K562 (cell line): ENCODE measurements around the gene FREM1. TPM values are rescaled to one million over a fixed set of nuclear protein-coding genes. Genes with fewer than 3 reads are reported as not detected.

ENCODE experiments used
- ATAC-seq: fragments of 200-7000 bp; cut with Tn5 transposase; 3 replicates; pipeline ENCODE4 v1.9.1; 2020; ENCODE audit warnings: moderate library complexity
- BruUV-seq: library from RNA; stranded (reverse); fragments of 400-500 nt; replicated peaks from 2 replicates; lab custom pipeline; 2021; lab: Mats Ljungman, UMichigan
- CTCF ChIA-PET: fragments of 300-600 bp; formaldehyde crosslinking; extraction: SDS; loops from one replicate; lab custom pipeline; 2021; ENCODE audit warnings: low intra/inter-chr PET ratio; lab: Yijun Ruan, JAX
- POLR2A ChIA-PET: fragments of 300-600, 350-650 bp; sonication (Branson Sonifier 250); formaldehyde crosslinking; extraction: SDS; loops from one replicate; lab custom pipeline; 2021; ENCODE audit warnings: antibody characterized with exemption, inconsistent platforms; lab: Yijun Ruan, JAX
- DNase-seq, 4 experiments: peaks; one replicate each; pipeline versions ENCODE4 v3.0.0 to v3.0.0-alpha.2; 2011 to 2018; ENCODE audit warnings: low spot score in 3 of 4, mixed read lengths in 3 of 4; ENCODE audit errors: extremely low read depth in 1 of 4
- FAIRE-seq: peaks from 2 replicates; lab custom pipeline; 2011; peaks lifted over from hg19 to GRCh38; lab: Jason Lieb, UNC
- H2AFZ ChIP-seq: 2 replicates; pipeline ENCODE4 v1.6.0; 2011; ENCODE audit warnings: low read depth, low read length, control low read depth, inconsistent platforms
- H3K27ac ChIP-seq: fragments of 200-600 bp; 3 replicates; pipeline ENCODE4 v1.8.0; 2011; ENCODE audit warnings: low read depth, mild to moderate bottlenecking, control low read depth, inconsistent platforms, low read length, moderate library complexity, mixed read lengths; ENCODE audit errors: extremely low read depth
- H3K27me3 ChIP-seq, 2 experiments: fragments of 300-600 bp in 1 of 2; 2 replicates in 1 of 2; 3 replicates in 1 of 2; pipeline versions ENCODE4 v1.6.0 to v1.8.0; 2011; ENCODE audit warnings: inconsistent platforms in 2 of 2, low read length in 2 of 2, mild to moderate bottlenecking in 1 of 2, mixed read lengths in 1 of 2, moderate library complexity in 1 of 2; ENCODE audit not compliant: control insufficient read depth in 2 of 2, insufficient read depth in 2 of 2
- H3K36me3 ChIP-seq: fragments of 300-600 bp; 3 replicates; pipeline ENCODE4 v1.8.0; 2011; ENCODE audit warnings: mild to moderate bottlenecking, low read length, inconsistent platforms; ENCODE audit not compliant: control insufficient read depth, insufficient read depth
- H3K4me1 ChIP-seq, 2 experiments: fragments of 200-600 bp in 1 of 2; replicated peaks in 1 of 2; 2 replicates in 1 of 2; 3 replicates in 1 of 2; pipeline versions ENCODE4 v1.5.1 to v1.8.0; 2011; ENCODE audit warnings: inconsistent platforms in 2 of 2, low read length in 2 of 2, mild to moderate bottlenecking in 1 of 2, mixed read lengths in 1 of 2, moderate library complexity in 1 of 2; ENCODE audit not compliant: control insufficient read depth in 2 of 2, insufficient read depth in 2 of 2
- H3K4me2 ChIP-seq: 2 replicates; pipeline ENCODE4 v1.6.1; 2011; ENCODE audit warnings: low read length, control low read depth, inconsistent platforms, mixed read lengths; ENCODE audit not compliant: insufficient read depth
- H3K4me3 ChIP-seq: fragments of 200-600 bp; sonication (generic), shearing (Covaris generic); 2 replicates; pipeline ENCODE4 v1.5.1; 2016; ENCODE audit warnings: control low read depth, inconsistent platforms
- H3K79me2 ChIP-seq: fragments of 200-600 bp; 3 replicates; pipeline ENCODE4 v1.8.0; 2011; ENCODE audit warnings: low read length, inconsistent platforms; ENCODE audit not compliant: control insufficient read depth, insufficient read depth
- H3K9ac ChIP-seq, 2 experiments: 2 replicates each; pipeline versions ENCODE4 v1.6.0 to v1.6.1; 2011; ENCODE audit warnings: low read depth in 2 of 2, low read length in 2 of 2, control low read depth in 1 of 2, inconsistent platforms in 1 of 2, mild to moderate bottlenecking in 1 of 2, mixed read lengths in 1 of 2; ENCODE audit not compliant: insufficient read depth in 1 of 2
- H3K9me1 ChIP-seq: one replicate; pipeline ENCODE4 v1.6.0; 2011; ENCODE audit warnings: inconsistent platforms, mild to moderate bottlenecking, low read length, moderate library complexity; ENCODE audit not compliant: control insufficient read depth, insufficient read depth
- H3K9me3 ChIP-seq: replicated peaks from 2 replicates; pipeline ENCODE4 v1.5.1; 2011; ENCODE audit warnings: low read depth, low read length, inconsistent platforms; ENCODE audit not compliant: control insufficient read depth, insufficient read depth
- H4K20me1 ChIP-seq: replicated peaks from 2 replicates; pipeline ENCODE4 v1.6.1; 2011; ENCODE audit warnings: low read length, inconsistent platforms, mixed read lengths; ENCODE audit not compliant: control insufficient read depth, insufficient read depth
- ATF6 ChIP-seq: sonication (generic); formaldehyde crosslinking; IDR thresholded peaks from 2 replicates; pipeline ENCODE4 v1.4.0; 2020; ENCODE audit warnings: mild to moderate bottlenecking, missing genetic modification reagents
- CBX5 ChIP-seq: IDR thresholded peaks from 2 replicates; pipeline ENCODE4 v1.6.1; 2014; ENCODE audit warnings: low read depth, borderline replicate concordance
- CCAR2 ChIP-seq: fragments of 200-400 bp; formaldehyde crosslinking; IDR thresholded peaks from 2 replicates; pipeline ENCODE4 v1.6.1; 2017; ENCODE audit warnings: mild to moderate bottlenecking, low read depth, low read length
- E2F6 ChIP-seq, 2 experiments: IDR thresholded peaks; 2 replicates each; pipeline ENCODE4 v1.6.1; 2011; ENCODE audit warnings: borderline replicate concordance in 1 of 2, control low read depth in 1 of 2, low read depth in 1 of 2, low read length in 1 of 2, mild to moderate bottlenecking in 1 of 2, mixed read lengths in 1 of 2, moderate library complexity in 1 of 2; ENCODE audit not compliant: insufficient read depth in 1 of 2, insufficient read length in 1 of 2, poor library complexity in 1 of 2, severe bottlenecking in 1 of 2; ENCODE audit errors: extremely low read depth in 1 of 2
- FIP1L1 ChIP-seq: fragments of 200-400 bp; formaldehyde crosslinking; IDR thresholded peaks from 2 replicates; pipeline ENCODE4 v1.6.1; 2018; ENCODE audit warnings: mild to moderate bottlenecking, low read depth, low read length; ENCODE audit not compliant: poor library complexity, severe bottlenecking
- MAFK ChIP-seq: IDR thresholded peaks from 2 replicates; pipeline ENCODE4 v1.6.1; 2011; ENCODE audit warnings: low read length, improper control_type of control experiment
- PRMT5 ChIP-seq: sonication (generic); formaldehyde crosslinking; IDR thresholded peaks from 2 replicates; pipeline ENCODE4 v1.5.0; 2020; ENCODE audit warnings: missing genetic modification reagents
- PURB ChIP-seq: sonication (generic); formaldehyde crosslinking; IDR thresholded peaks from 2 replicates; pipeline ENCODE4 v1.9.0; 2021; ENCODE audit warnings: low read depth, mild to moderate bottlenecking, missing genetic modification reagents
- SAP30 ChIP-seq: fragments of 200-600 bp; sonication (generic); IDR thresholded peaks from 2 replicates; pipeline ENCODE4 v1.6.1; 2012; ENCODE audit warnings: borderline replicate concordance, low read depth, mild to moderate bottlenecking, moderate library complexity, low read length, control low read depth, inconsistent platforms; ENCODE audit not compliant: insufficient read depth, poor library complexity, severe bottlenecking
- ZBTB9 ChIP-seq: fragments of 450-650 bp; formaldehyde crosslinking; IDR thresholded peaks from 2 replicates; pipeline ENCODE4 v1.4.0; 2020; ENCODE audit warnings: mild to moderate bottlenecking, moderate library complexity
- ZNF780A ChIP-seq: fragments of 250-450 bp; sonication (Bioruptor Pico); IDR thresholded peaks from 2 replicates; pipeline ENCODE4 v1.5.0; 2021; ENCODE audit warnings: mild to moderate bottlenecking
- ZZZ3 ChIP-seq: fragments of 450-650 bp; IDR thresholded peaks from 2 replicates; pipeline ENCODE4 v1.6.1; 2016; ENCODE audit warnings: antibody characterized with exemption, mild to moderate bottlenecking, moderate library complexity
- WGBS: fragments of 100-300 bp; shearing (Covaris generic); methylation state at CpG from one replicate; pipeline ENCODE4 v1.1.6; 2016; ENCODE audit warnings: low coverage, mixed read lengths; ENCODE audit not compliant: insufficient coverage; ENCODE audit errors: missing lambda C conversion rate; 5-methylcytosine and 5-hydroxymethylcytosine counted together
- in situ Hi-C: fragments of 300-500 bp; cut with MboI; formaldehyde crosslinking; loops from 4 replicates; pipeline ENCODE4 v1.15.0; 2018; ENCODE audit warnings: inconsistent platforms, mixed read lengths
- intact Hi-C: fragments of 100-400 bp; cut with micrococcal nuclease; formaldehyde crosslinking; loops from 2 replicates; pipeline ENCODE4 v1.14.2; 2022
- polyA plus RNA-seq, 8 experiments: library from polyadenylated mRNA; depleted of rRNA in 4 of 8; stranded (reverse) in 5 of 8; unstranded in 3 of 8; fragments of >200 nt; fragmentation: Nextera tagmentation in 2 of 8; fragmentation: Illumina TruSeq in 1 of 8; extraction: Ambion mirVana in 2 of 8; extraction: Trizol in 1 of 8; gene quantifications; 2 replicates each; pipeline versions ENCODE4 v1.2.1 to v1.2.3, GENCODE V29; 2011 to 2014; ENCODE audit warnings: inconsistent platforms in 1 of 8, missing spikeins in 1 of 8
- total RNA-seq, 7 experiments: library from RNA; depleted of rRNA in 6 of 7; stranded (reverse); fragments of >200 nt in 6 of 7; fragmentation: Illumina TruSeq in 2 of 7; extraction: Trizol in 2 of 7; gene quantifications; 2 replicates each; pipeline versions ENCODE4 v1.2.1 to v1.2.3, GENCODE V29; 2011 to 2021; ENCODE audit warnings: low replicate concordance in 1 of 7

Gene FREM1
- total and polyA plus RNA-seq, 9 of the 15 experiments (the other 6 are each of a cell fraction or from before 2014, with no cell fraction given): 0.03 to 0.24 (median 0.13) TPM; not detected in 2

- in situ Hi-C loops: no loop called here
- FAIRE-seq: no peak
- H3K36me3 ChIP-seq: no peaks in the 10 kb centered on the region
Observed at GRCh38 chr9:14756291-14756690, 153.9 kb downstream of the FREM1 start.

More at GRCh38 chr9:14756291-14756690, 153.9 kb downstream of the FREM1 start:
- Histone ChIP-seq H2AFZ (no peak overlapping the region), H3K4me2 (no peak overlapping the region), H3K4me1 (no peaks in the 10 kb centered on the region), H3K79me2 (no peaks in the 10 kb centered on the region), H3K27ac (no peak overlapping the region), H3K9me1 (no peaks in the 10 kb centered on the region), H3K9ac (no peak overlapping the region), H3K9me3 (no peaks in the 10 kb centered on the region), H4K20me1 (no peaks in the 10 kb centered on the region), H3K4me3 (no peak overlapping the region)
- ChIA-PET POLR2A (no interaction called here), CTCF (no interaction called here)
- intact Hi-C loops: no loop called here
- 6% methylated on average over 1 of the region's 1 CpG for WGBS
- no peak for ATAC-seq
- no TSS peak for BruUV-seq
- no peak for DNase-seq
- TF ChIP-seq MAFK: no peak
- no peak for TF ChIP-seq PURB (CRISPR knock-in tag)
- no peak for TF ChIP-seq CBX5
- no peak for TF ChIP-seq CCAR2
- no peak for TF ChIP-seq ZBTB9 (CRISPR knock-in tag)
- TF ChIP-seq PRMT5 (CRISPR knock-in tag): no peak
- no peak for TF ChIP-seq ZNF780A (CRISPR knock-in tag)
- no peak for TF ChIP-seq ZZZ3
- no peak for TF ChIP-seq E2F6 (IDR thresholded peaks at IDR 0.05; ENCODE audit: borderline replicate concordance in 1 of 2, extremely low read depth in 1 of 2, insufficient read depth in 1 of 2, insufficient read length in 1 of 2, low read depth in 1 of 2, low read length in 1 of 2, poor library complexity in 1 of 2, severe bottlenecking in 1 of 2)
- TF ChIP-seq ATF6 (CRISPR knock-in tag): no peak
- no peak for TF ChIP-seq FIP1L1
- TF ChIP-seq SAP30: no peak
- TF ChIP-seq, all 486 proteins: peak for 0
- H3K27me3 ChIP-seq: no peaks in the 10 kb centered on the region; a peak in 1 of 5 replicates
